HFFc6 (cell line): ENCODE data around the gene ENTHD1. TPM values are rescaled to one million over a fixed set of nuclear protein-coding genes. Genes with fewer than 3 reads are reported as not detected.
"Not testable (repeated sequence)": the region's sequence is repeated elsewhere in the genome, so short reads cannot be mapped to it uniquely, and the experiment has no call there.

ENCODE experiments used
- DNase-seq: peaks from one replicate; pipeline ENCODE4 v3.0.0-alpha.2; 2018
- H3K27ac Mint-ChIP-seq: 2 replicates; pipeline ENCODE4 v1.8.0; 2020; ENCODE audit warnings: mild to moderate bottlenecking, mixed read lengths
- H3K27me3 Mint-ChIP-seq: 2 replicates; pipeline ENCODE4 v1.8.0; 2021; ENCODE audit warnings: mild to moderate bottlenecking, moderate library complexity, mixed read lengths; ENCODE audit not compliant: insufficient read depth
- H3K36me3 Mint-ChIP-seq: 2 replicates; pipeline ENCODE4 v1.8.0; 2021; ENCODE audit warnings: low read depth, mixed read lengths
- H3K4me1 Mint-ChIP-seq: 2 replicates; pipeline ENCODE4 v1.8.0; 2020; ENCODE audit warnings: low read depth, mixed read lengths
- H3K4me3 Mint-ChIP-seq: 2 replicates; pipeline ENCODE4 v1.8.0; 2020; ENCODE audit warnings: mild to moderate bottlenecking, moderate library complexity, mixed read lengths
- H3K9me3 Mint-ChIP-seq: 2 replicates; pipeline ENCODE4 v1.8.0; 2020; ENCODE audit warnings: mild to moderate bottlenecking, mixed read lengths
- total RNA-seq, 6 experiments: library from RNA; stranded (reverse); fragmentation: NEBNext Ultra II Directional; extraction: Animal tissue kit (Norgen Biotek cat#: 25700); gene quantifications; 2 replicates in 1 of 6; 3 replicates in 5 of 6; pipeline ENCODE4 v1.2.3, GENCODE V29; 2021
- TF ChIP-seq, protein P1 (sequence below): fragments of 200-600 bp; sonication (generic); IDR thresholded peaks from 2 replicates; pipeline ENCODE4 v1.5.0; 2021; ENCODE audit warnings: antibody characterized with exemption, mild to moderate bottlenecking

The ENTHD1 gene
- total RNA-seq, 6 experiments from 2014 or later: not detected

- no peaks in the 10 kb centered on the region for H3K9me3 Mint-ChIP-seq
- H3K4me1 Mint-ChIP-seq: no peaks in the 10 kb centered on the region
- no peak overlapping the region for H3K4me3 Mint-ChIP-seq
- TF ChIP-seq, protein P1, sequence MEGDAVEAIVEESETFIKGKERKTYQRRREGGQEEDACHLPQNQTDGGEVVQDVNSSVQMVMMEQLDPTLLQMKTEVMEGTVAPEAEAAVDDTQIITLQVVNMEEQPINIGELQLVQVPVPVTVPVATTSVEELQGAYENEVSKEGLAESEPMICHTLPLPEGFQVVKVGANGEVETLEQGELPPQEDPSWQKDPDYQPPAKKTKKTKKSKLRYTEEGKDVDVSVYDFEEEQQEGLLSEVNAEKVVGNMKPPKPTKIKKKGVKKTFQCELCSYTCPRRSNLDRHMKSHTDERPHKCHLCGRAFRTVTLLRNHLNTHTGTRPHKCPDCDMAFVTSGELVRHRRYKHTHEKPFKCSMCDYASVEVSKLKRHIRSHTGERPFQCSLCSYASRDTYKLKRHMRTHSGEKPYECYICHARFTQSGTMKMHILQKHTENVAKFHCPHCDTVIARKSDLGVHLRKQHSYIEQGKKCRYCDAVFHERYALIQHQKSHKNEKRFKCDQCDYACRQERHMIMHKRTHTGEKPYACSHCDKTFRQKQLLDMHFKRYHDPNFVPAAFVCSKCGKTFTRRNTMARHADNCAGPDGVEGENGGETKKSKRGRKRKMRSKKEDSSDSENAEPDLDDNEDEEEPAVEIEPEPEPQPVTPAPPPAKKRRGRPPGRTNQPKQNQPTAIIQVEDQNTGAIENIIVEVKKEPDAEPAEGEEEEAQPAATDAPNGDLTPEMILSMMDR: no peak
- H3K36me3 Mint-ChIP-seq: no peaks in the 10 kb centered on the region
- DNase-seq: no peak
- no peak overlapping the region for H3K27ac Mint-ChIP-seq
- peaks cover 41% of the 10 kb centered on the region for H3K27me3 Mint-ChIP-seq
Measured at GRCh38 chr22:39734866-39735265, 158.7 kb downstream of the ENTHD1 start.

DNA sequence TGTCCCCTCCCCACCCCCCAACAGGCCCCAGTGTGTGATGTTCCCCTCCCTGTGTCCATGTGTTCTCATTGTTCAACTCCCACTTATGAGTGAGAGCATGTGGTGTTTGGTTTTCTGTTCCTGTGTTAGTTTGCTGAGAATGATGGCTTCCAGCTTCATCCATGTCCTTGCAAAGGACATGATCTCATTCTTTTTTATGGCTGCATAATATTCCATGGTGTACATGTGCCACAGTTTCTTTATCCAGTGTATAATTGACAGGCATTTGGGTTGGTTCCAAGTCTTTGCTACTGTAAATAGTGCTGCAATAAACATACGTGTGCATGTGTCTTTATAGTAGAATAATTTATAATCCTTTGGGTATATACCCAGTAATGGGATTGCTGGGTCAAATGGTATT, 159.5 kb downstream of the ENTHD1 start:
- H3K4me3 Mint-ChIP-seq, H3K27ac Mint-ChIP-seq: not testable (repeated sequence)

DNA sequence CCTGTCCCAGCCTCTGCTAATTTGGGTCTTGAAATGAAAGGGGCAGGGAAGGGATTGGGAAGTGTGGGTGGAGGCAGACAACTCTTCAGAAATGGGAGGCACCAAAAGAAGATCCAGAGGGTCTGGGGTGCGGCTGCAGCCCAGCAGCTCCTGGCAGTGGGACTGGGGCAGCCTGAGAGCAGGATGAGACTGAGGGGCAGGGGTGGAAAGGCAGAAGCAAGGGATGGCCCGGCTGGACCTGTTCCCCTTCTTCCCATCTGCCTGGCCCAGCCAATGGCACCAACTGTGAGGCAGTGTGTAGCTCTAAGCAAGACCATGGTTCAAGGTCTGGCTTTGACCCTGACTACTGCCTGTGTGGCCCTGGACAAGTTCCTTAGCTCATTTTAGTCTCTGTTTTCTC, 160.4 kb downstream of the ENTHD1 start:
- DNase-seq: no peak
- no peaks in the 10 kb centered on the region for H3K9me3 Mint-ChIP-seq
- no peaks in the 10 kb centered on the region for H3K36me3 Mint-ChIP-seq
- no peaks in the 10 kb centered on the region for H3K4me1 Mint-ChIP-seq
- no peak overlapping the region for H3K27ac Mint-ChIP-seq
- no peak overlapping the region for H3K4me3 Mint-ChIP-seq
- peaks cover 43% of the 10 kb centered on the region for H3K27me3 Mint-ChIP-seq
- TF ChIP-seq, protein P1: no peak

More for the DNA sequence above, 159.5 kb downstream of the ENTHD1 start:
- peaks cover 44% of the 10 kb centered on the region for H3K27me3 Mint-ChIP-seq
- H3K36me3 Mint-ChIP-seq, DNase-seq, H3K9me3 Mint-ChIP-seq, H3K4me1 Mint-ChIP-seq: not testable (repeated sequence)

GRCh38 chr22:39732625-39733024, 160.9 kb downstream of the ENTHD1 start:
- H3K4me1 Mint-ChIP-seq: no peaks in the 10 kb centered on the region
- TF ChIP-seq, protein P1: no peak
- H3K27me3 Mint-ChIP-seq: peaks cover 38% of the 10 kb centered on the region
- H3K36me3 Mint-ChIP-seq: no peaks in the 10 kb centered on the region
- DNase-seq: no peak
- no peak overlapping the region for H3K27ac Mint-ChIP-seq
- no peaks in the 10 kb centered on the region for H3K9me3 Mint-ChIP-seq
- H3K4me3 Mint-ChIP-seq: no peak overlapping the region

DNA sequence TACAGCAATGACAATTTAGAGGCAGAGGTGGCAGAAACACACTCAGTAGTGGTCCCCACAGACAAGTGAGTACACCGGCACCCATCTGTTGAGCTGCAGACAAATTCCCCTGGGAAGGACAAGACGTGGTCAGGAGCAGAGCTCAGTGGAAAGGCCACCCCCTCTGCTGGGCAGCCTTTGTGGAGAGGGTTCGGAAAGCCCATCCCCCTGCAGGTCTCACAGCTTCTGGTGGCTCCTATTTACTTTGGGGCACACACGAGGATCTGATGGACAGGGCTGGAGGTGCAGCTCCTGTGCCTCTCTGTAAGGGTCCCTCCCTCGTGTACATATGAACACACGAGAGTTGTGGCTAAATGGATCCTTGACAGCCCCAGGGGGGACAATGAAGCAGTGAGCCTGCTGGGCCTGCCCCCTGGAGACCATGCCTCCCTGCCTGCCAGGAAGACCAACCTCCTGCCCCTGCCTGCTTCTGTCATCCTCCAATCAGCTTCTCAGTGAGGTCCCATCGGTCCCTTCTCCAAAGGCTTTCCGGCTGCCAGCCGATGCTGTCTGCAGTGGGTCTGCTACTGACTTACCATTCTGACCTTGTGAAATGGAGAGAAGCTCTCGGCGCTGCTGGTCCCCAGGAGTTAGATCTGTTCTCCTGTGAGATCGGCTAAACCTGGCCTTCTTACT, 161.5 kb downstream of the ENTHD1 start:
- Mint-ChIP-seq H3K4me1 (no peaks in the 10 kb centered on the region), H3K27me3 (peaks cover 38% of the 10 kb centered on the region), H3K4me3 (no peak overlapping the region), H3K36me3 (no peaks in the 10 kb centered on the region), H3K27ac (no peak overlapping the region), H3K9me3 (no peaks in the 10 kb centered on the region)
- TF ChIP-seq, protein P1: no peak
- no peak for DNase-seq

DNA sequence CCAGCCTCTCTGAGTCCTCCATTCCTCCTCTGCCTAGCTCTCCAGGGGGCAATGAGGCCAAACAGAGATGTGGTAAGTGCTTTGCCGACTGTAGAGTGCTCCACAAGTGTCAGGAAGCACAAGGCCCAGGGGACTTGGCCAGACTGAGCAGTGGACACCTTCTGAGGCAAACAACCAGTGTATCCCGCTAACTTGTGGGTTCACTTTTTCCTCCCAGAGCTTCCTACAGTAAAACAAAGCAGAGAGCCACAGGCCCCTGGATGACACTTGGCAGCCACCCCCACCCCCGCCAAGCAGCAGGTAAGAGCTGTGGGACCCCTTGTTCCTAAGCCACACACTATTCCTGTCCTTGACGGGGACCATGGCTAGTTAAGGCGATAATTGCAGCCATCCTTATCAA, 162.1 kb downstream of the ENTHD1 start:
- Mint-ChIP-seq H3K4me1 (no peaks in the 10 kb centered on the region), H3K27ac (no peak overlapping the region), H3K27me3 (peaks cover 40% of the 10 kb centered on the region), H3K36me3 (no peaks in the 10 kb centered on the region), H3K9me3 (no peaks in the 10 kb centered on the region), H3K4me3 (no peak overlapping the region)
- TF ChIP-seq, protein P1: no peak
- no peak for DNase-seq
